Left lung (tissue), 10 donors: ENCODE data around the gene SLC38A8. TPM values are rescaled to one million over a fixed set of nuclear protein-coding genes. Genes with fewer than 3 reads are reported as not detected.

Experiments
- ATAC-seq: fragments of 200-7000 bp; cut with Tn5 transposase; one replicate; pipeline ENCODE4 v1.9.1; 2020; ENCODE audit warnings: moderate library complexity
- DNase-seq, 4 donors: peaks; one replicate each; pipeline ENCODE4 v3.0.0-alpha.2; 2013 to 2020
- H3K27ac ChIP-seq, 2 donors: fragments of 200-600 bp; sonication (generic) in 1 of 2; one replicate each; pipeline versions ENCODE4 v1.5.0 to v1.8.0; 2020 to 2021
- H3K27me3 ChIP-seq, 2 donors: fragments of 200-600 bp; sonication (generic) in 1 of 2; one replicate each; pipeline versions ENCODE4 v1.5.0 to v1.8.0; 2020 to 2021
- H3K36me3 ChIP-seq, 2 donors: fragments of 200-600 bp; sonication (generic) in 1 of 2; one replicate each; pipeline versions ENCODE4 v1.5.0 to v1.8.0; 2020 to 2021
- H3K4me1 ChIP-seq, 2 donors: fragments of 200-600 bp; one replicate each; pipeline ENCODE4 v1.8.0; 2021
- H3K4me3 ChIP-seq, 2 donors: fragments of 200-600 bp; sonication (generic) in 1 of 2; one replicate each; pipeline versions ENCODE4 v1.5.0 to v1.8.0; 2020 to 2021; ENCODE audit warnings: mild to moderate bottlenecking in 1 of 2
- H3K9me3 ChIP-seq, 2 donors: fragments of 200-600 bp; sonication (generic) in 1 of 2; one replicate each; pipeline versions ENCODE4 v1.5.0 to v1.8.0; 2020 to 2021
- CTCF ChIP-seq, 2 donors: fragments of 200-600 bp; sonication (generic) in 1 of 2; IDR thresholded peaks; one replicate each; pipeline versions ENCODE4 v1.5.0 to v1.8.0; 2021; ENCODE audit warnings: antibody characterized with exemption in 2 of 2
- intact Hi-C, 2 donors: fragments of 100-400 bp; cut with DNase I; formaldehyde crosslinking; loops; one replicate each; pipeline versions ENCODE4 v1.11.2 to v1.14.2; 2022
- polyA plus RNA-seq, 6 donors: library from polyadenylated mRNA; unstranded; fragments of 120-200 nt; gene quantifications; one replicate each; pipeline ENCODE4 v1.2.1, GENCODE V29; 2013; ENCODE audit not compliant: insufficient read length in 6 of 6
- total RNA-seq, 2 donors: library from RNA; stranded (reverse); fragmentation: NEBNext Ultra II Directional; extraction: Animal tissue kit (Norgen Biotek cat#: 25700); gene quantifications; one replicate each; pipeline ENCODE4 v1.2.1, GENCODE V29; 2021
- donor health status: DM: no; HTN: yes; CAD: no.
- donor health status: DM: no; HTN: no; CAD: no.

The SLC38A8 gene
- total and polyA plus RNA-seq, 8 donors: 0.65 TPM; not detected in 7

DNA sequence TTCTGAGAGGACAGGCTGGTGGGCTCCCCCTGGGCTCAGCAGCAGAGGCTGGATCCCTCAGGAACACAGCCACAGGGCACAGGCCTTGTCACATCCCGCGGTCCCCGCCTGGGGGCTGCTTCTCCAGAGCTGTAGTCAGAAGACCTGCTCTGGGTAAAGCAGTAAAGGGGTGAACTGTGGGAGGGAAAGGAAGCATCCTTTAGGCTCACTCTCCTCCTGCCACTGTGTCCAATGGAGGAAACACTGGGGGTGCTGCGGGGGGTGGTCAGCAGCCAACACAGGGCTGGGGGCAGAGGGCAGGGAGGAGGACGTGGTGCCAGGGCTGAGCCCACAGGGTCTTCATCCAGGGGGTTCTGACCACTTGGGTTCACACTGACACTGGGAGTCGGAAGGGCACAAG is 5.0 kb upstream of the SLC38A8 start:
- Histone ChIP-seq H3K27me3 (peaks cover 0 to 31% of the 10 kb centered on the region in 2 donors), H3K27ac (no peak overlapping the region), H3K9me3 (no peaks in the 10 kb centered on the region), H3K4me1 (peaks cover 0 to 3% of the 10 kb centered on the region in 2 donors), H3K36me3 (peaks cover 0 to 40% of the 10 kb centered on the region in 2 donors), H3K4me3 (no peak overlapping the region)
- DNase-seq: peak in 1 of 4 donors; percentile 71
- TF ChIP-seq CTCF (IDR thresholded peaks at IDR 0.05): no peak
- ATAC-seq: no peak
- intact Hi-C loops: no loop called here

DNA sequence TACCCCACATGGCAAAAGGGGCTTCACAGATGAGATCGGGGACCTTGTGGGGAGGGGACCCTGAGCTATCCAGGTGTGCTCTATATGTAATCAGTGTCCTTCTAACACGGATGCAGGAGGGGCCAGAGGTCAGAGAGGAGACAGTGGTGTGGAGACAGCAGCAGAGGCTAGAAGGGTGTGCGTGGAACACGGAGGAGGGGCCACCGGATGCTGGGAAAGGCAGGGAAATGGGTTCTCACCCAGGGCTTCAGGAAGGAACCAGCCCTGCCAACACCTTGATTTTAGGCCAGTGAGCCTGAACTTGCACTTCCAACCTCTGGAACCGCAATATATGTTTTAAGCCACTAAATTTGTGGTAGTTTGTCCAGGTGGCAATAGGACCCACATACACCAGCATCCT is 4.6 kb upstream of the SLC38A8 start:
- Histone ChIP-seq H3K9me3 (no peaks in the 10 kb centered on the region), H3K27ac (no peak overlapping the region), H3K4me1 (peaks cover 0 to 4% of the 10 kb centered on the region in 2 donors), H3K4me3 (no peak overlapping the region), H3K36me3 (peaks cover 0 to 35% of the 10 kb centered on the region in 2 donors), H3K27me3 (peaks cover 0 to 36% of the 10 kb centered on the region in 2 donors)
- no peak for ATAC-seq
- DNase-seq: peak in 1 of 4 donors; percentile 15
- intact Hi-C loops: no loop called here
- TF ChIP-seq CTCF (IDR thresholded peaks at IDR 0.05): no peak

- DNase-seq: peak in 1 of 4 donors; percentile 43
- no peak overlapping the region for H3K4me3 ChIP-seq
- intact Hi-C loops: no loop called here
- TF ChIP-seq CTCF (IDR thresholded peaks at IDR 0.05): no peak
- peaks cover 0 to 48% of the 10 kb centered on the region in 2 donors for H3K27me3 ChIP-seq
- H3K36me3 ChIP-seq: peaks cover 0 to 33% of the 10 kb centered on the region in 2 donors
- H3K9me3 ChIP-seq: no peaks in the 10 kb centered on the region
- ATAC-seq: no peak
- H3K27ac ChIP-seq: no peak overlapping the region
- peaks cover 0 to 4% of the 10 kb centered on the region in 2 donors for H3K4me1 ChIP-seq
Observed at GRCh38 chr16:84045818-84046470, 3.3 kb upstream of the SLC38A8 start.

DNA sequence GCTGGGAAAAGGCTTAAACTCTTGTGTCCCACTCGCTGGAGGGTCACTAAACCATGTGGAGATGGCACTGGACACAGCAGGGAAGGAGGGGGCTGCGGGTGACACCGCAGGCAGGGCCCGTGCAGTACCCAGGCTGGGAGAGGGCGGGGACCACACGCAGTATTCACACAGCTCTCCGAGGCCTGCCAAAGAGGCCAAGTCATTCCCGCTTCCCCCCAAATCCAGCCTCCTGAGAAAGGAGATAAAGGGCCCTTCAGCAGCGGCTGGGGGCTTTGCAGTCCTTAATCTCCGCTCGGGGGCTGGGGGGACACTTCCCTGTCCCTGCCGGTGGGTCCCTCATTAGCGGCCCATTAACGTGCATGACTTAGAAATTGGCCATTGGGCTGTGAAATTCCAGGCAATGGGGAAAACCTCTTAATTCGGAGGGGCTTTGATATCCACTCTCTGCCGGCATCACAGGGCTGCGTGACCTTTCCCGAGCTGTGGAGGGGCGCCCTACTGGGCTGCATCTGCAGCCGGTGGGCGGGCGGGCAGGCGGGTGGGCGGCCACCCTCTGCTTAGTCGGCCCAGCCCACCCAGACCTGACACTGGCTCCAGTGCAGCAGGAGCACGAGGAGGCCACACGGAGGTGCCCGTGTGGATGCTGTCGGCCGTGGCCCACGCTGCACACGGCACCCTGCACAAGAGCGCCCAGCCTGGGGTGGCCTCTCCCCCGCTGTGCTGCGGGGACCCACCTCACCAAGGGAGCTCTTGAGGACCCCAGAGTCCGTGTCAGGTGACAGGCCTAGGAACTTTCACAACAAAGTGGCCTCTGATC is 2.6 kb upstream of the SLC38A8 start:
- intact Hi-C loops: no loop called here

More for the DNA sequence above, 2.6 kb upstream of the SLC38A8 start:
- Histone ChIP-seq H3K9me3 (no peaks in the 10 kb centered on the region), H3K4me1 (peaks cover 0 to 4% of the 10 kb centered on the region in 2 donors), H3K27me3 (peaks cover 0 to 56% of the 10 kb centered on the region in 2 donors), H3K4me3 (no peak overlapping the region), H3K27ac (no peak overlapping the region), H3K36me3 (peaks cover 0 to 31% of the 10 kb centered on the region in 2 donors)
- DNase-seq: peak in 1 of 4 donors; percentile 66
- TF ChIP-seq CTCF (IDR thresholded peaks at IDR 0.05): no peak
- no peak for ATAC-seq
